Effector memory CD4-positive, alpha-beta T cell (primary cell): ENCODE data around the gene SH3RF3.

Experiments used
- DNase-seq, 3 donors: peaks; one replicate each; pipeline ENCODE4 v3.0.0-alpha.2; 2020
- H3K27ac ChIP-seq: 2 replicates; pipeline ENCODE4 v1.7.0; 2013; ENCODE audit warnings: mild to moderate bottlenecking, low read length, moderate library complexity; ENCODE audit not compliant: insufficient read depth, poor library complexity, severe bottlenecking
- H3K27me3 ChIP-seq: replicated peaks from 2 replicates; pipeline ENCODE4 v1.7.0; 2013; ENCODE audit warnings: mild to moderate bottlenecking, low read length; ENCODE audit not compliant: insufficient read depth, control insufficient read depth, poor library complexity, severe bottlenecking
- H3K36me3 ChIP-seq: 2 replicates; pipeline ENCODE4 v1.7.0; 2013; ENCODE audit warnings: mild to moderate bottlenecking, low read length, moderate library complexity; ENCODE audit not compliant: control insufficient read depth, insufficient read depth
- H3K4me1 ChIP-seq: 2 replicates; pipeline ENCODE4 v1.7.0; 2013; ENCODE audit warnings: low read length, mild to moderate bottlenecking; ENCODE audit not compliant: control insufficient read depth, insufficient read depth, poor library complexity, severe bottlenecking
- H3K4me3 ChIP-seq: 2 replicates; pipeline ENCODE4 v1.7.0; 2013; ENCODE audit warnings: low read length, low read depth, mild to moderate bottlenecking; ENCODE audit not compliant: insufficient read depth, poor library complexity, severe bottlenecking
- H3K9me3 ChIP-seq: 2 replicates; pipeline ENCODE4 v1.7.0; 2013; ENCODE audit warnings: mild to moderate bottlenecking, low read length, moderate library complexity; ENCODE audit not compliant: control insufficient read depth

The SH3RF3 gene

DNA sequence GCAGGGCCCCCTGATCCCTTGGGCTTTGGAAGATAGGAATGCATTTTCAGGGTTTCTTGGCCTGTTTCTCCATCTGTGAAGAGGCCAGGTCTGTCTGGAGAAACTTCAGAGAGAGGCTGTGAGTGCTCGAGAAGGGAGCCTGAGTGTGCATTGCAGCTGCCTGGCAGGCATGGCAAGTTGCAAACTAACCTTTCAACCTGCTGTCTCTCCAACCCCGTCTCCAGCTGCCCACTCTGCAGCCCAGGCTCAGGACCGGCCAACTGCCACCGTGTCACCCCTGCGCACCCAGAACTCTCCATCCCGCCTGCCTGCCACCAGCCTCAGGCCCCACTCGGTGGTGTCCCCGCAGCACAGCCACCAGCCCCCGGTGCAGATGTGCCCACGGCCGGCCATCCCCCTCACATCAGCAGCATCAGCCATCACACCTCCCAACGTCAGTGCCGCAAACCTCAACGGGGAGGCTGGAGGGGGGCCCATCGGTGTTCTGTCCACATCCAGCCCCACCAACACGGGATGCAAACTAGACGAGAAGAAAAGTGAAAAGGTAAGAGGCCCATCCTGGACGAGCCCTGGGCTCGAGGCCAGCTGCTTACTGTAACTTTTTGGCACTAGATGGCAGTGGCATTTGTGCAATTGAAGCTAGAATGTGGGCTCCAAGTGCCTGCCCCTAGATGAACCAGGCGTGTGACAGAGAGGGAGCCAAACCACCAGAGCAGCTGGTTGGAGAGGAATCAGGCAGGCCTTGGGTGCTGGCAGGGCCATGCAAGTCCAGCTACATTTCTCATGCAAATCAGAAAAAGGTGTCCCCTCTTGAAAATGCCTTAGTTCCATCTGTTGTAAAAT is 320.2 kb downstream of the SH3RF3 start:
- Histone ChIP-seq H3K4me1 (no peaks in the 10 kb centered on the region), H3K9me3 (no peaks in the 10 kb centered on the region), H3K27ac (no peak overlapping the region), H3K4me3 (no peak overlapping the region), H3K36me3 (no peaks in the 10 kb centered on the region), H3K27me3 (no peaks in the 10 kb centered on the region)
- no peak for DNase-seq

DNA sequence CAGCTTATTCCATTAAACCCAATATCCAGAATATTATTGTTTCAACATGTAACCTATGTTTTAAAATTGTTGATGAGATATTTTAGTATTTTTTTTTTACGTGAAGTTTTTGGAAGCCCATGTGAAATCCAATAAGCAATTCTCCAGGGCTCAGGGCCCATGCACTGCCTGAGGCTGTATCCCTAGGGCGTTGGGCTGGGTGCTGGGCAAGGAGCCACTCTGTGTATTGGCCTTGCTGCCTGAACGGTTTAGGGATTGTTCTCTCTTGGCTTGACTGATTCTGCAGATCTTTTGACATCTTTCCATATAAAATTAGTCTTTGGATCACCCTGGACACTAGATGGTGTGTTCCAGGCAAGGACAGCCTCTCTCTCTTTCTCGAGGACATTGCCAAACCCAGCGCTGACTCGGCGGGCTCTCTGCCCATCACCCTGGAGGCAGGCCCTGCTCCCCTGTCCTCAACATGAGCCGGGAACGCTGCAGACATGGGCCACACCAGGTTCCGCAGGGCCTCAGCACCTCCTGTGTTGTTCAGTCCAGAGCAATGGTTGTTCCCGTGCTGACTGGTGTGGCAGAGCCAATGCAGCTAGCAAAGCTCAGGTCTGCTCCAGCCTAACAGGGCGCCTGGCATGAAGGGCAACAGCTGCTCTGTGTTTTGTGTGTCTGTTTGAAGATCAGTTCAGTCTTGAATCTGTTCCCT is 321.7 kb downstream of the SH3RF3 start:
- no peaks in the 10 kb centered on the region for H3K4me1 ChIP-seq
- H3K9me3 ChIP-seq = no peaks in the 10 kb centered on the region
- no peak overlapping the region for H3K27ac ChIP-seq
- H3K27me3 ChIP-seq = no peaks in the 10 kb centered on the region
- H3K36me3 ChIP-seq = no peaks in the 10 kb centered on the region
- no peak for DNase-seq
- H3K4me3 ChIP-seq = no peak overlapping the region

DNA sequence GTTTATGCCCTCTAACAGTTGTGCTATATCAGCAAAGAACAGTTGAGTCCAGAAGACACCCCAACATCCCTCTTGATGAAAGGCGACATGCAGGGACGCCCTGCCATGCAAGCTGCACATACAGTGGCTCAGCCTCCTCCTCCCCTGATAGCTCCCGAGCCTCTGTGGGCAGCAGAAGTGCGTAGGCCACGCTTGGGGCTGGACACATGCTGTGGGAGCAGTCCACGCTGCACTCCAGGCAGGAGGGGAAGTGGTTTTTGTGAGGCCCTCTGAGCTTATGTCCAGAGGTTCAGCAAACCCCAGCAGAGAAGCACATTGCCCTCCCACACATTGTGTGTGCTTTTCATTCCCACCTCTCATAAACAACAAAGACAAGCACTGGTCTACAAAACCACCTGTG is 322.7 kb downstream of the SH3RF3 start:
- Histone ChIP-seq H3K27me3 (no peaks in the 10 kb centered on the region), H3K9me3 (no peaks in the 10 kb centered on the region), H3K4me1 (no peaks in the 10 kb centered on the region), H3K27ac (no peak overlapping the region), H3K36me3 (no peaks in the 10 kb centered on the region), H3K4me3 (no peak overlapping the region)
- DNase-seq = no peak

DNA sequence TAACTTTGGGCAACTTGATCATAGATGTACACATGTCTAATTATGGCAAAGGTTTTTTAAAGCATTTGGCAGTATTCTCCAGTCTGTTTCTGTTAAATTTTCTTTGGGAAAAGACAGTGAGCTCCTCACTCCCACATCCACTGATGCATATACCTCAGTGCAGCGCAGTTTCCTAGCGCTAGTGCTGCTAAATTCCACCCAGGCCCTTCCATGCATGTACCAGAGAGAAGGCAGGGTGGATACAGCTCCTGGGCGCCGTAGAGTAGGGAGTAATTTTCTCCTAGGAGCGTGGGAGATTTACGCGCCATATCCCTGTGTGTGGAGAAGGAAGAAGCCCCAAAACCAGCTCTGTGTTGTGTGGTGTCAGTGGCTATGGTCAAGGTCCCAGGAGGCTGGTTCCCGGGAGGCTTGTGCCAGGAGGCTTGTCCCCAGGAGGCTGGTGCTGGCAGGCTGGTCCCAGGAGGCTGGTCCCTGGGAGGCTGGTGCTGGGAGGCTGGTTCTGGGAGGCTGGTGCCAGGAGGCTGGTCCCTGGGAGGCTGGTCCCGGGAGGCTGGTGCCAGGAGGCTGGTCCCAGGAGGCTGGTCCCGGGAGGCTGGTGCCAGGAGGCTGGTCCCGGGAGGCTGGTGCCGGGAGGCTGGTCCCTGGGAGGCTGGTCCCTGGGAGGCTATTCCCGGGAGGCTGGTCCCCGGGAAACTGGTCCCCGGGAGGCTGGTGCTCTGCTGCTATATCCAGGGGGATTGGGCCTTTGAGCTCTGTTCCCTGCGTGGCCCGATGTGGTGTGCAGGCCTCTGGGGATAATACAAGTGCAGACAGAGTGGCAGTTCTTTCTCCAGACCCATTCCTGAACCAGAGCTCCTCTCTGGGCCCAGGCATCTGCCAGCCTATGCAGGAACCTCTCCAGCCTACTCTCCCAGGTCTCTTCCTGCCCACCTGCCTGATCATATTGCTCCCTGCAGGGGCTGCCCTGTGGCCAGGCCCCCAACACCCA is 323.6 kb downstream of the SH3RF3 start:
- no peaks in the 10 kb centered on the region for H3K36me3 ChIP-seq
- DNase-seq = no peak
- no peaks in the 10 kb centered on the region for H3K9me3 ChIP-seq
- no peak overlapping the region for H3K27ac ChIP-seq
- H3K4me3 ChIP-seq = no peak overlapping the region
- no peaks in the 10 kb centered on the region for H3K4me1 ChIP-seq
- H3K27me3 ChIP-seq = no peaks in the 10 kb centered on the region

DNA sequence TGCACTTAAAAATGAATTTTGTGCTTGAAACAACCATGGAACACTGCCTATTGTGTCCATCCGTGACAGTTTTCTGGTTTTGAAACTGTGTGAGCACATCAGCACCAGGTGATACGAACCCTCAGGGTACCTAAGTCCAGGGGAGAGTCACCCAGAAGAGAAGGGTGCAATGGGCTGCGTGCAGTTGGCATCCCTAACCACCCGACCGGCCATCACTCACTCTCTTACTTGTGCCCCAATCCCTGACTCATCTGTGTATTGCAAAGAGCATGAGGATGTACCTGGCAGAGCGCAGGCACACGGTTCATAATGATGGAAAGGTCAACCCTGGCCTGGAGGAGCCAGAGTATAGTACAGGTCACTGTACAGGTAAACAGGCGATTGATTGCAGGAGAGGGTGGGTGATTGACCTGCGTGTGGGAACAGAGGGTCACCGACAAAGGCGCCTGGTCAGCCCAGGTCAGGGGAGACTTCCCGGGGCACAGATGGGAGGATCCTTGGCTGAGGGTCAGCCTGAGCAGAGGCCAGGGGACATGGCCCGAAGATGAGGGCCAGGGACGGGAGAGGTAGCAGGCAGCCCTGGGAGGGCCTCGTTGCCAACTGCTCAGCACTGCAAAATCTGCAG is 324.5 kb downstream of the SH3RF3 start:
- DNase-seq = no peak
- H3K4me1 ChIP-seq = no peaks in the 10 kb centered on the region
- H3K4me3 ChIP-seq = no peak overlapping the region
- H3K9me3 ChIP-seq = no peaks in the 10 kb centered on the region
- H3K27me3 ChIP-seq = no peaks in the 10 kb centered on the region
- H3K27ac ChIP-seq = no peak overlapping the region
- no peaks in the 10 kb centered on the region for H3K36me3 ChIP-seq

DNA sequence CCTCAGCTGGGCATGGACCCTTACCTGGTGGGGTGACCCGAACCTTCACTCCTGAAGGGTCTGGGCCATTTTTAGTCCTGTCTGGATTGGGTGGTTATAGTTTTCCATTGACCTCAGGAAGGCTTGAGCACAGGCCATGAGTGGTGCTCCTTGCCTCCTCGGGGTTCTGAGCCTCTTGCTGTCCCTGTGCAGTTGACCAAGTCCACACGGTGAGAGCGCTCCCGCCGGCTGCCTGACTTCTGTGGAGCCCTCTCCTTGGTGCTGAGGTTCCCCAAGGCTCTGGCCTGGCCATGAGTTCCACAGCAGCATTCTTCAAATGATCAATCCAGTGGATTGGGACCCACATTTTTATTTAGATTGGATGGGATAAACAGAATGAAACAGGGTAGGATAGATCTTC is 325.3 kb downstream of the SH3RF3 start:
- no peaks in the 10 kb centered on the region for H3K36me3 ChIP-seq
- H3K27ac ChIP-seq = no peak overlapping the region
- H3K9me3 ChIP-seq = no peaks in the 10 kb centered on the region
- no peaks in the 10 kb centered on the region for H3K4me1 ChIP-seq
- no peak overlapping the region for H3K4me3 ChIP-seq
- no peaks in the 10 kb centered on the region for H3K27me3 ChIP-seq
- DNase-seq = no peak

DNA sequence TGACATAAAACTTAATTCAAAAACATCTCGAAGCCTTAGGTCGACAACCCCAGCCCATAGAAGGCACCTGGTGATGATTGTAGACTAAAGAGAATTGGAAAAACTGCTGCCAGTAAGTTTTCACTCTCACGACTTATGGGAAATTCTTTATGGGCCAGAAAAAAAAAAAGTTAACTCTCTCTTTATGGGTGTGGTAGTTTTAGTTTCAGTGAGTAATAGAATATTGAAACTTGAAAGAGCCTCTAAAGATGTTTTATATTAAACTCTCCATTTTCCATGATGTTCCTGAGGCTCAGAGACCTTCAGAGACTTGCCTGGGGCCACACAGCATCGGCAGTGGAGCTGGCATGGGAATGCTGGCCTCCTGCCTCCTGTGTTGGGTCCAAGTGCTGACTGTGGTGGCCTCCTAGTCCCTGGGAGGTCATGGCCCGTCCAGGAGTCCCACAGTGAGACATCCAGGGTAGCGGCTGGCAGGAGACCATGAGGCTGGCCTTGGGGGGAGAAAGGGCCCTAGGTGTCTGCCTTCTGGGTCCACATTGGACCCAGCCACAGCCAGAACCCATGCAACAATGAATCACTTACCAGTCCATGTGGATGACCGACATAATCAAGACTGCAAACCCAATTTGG is 325.9 kb downstream of the SH3RF3 start:
- H3K9me3 ChIP-seq = no peaks in the 10 kb centered on the region
- no peak for DNase-seq
- no peaks in the 10 kb centered on the region for H3K36me3 ChIP-seq
- no peaks in the 10 kb centered on the region for H3K27me3 ChIP-seq
- no peak overlapping the region for H3K4me3 ChIP-seq
- no peak overlapping the region for H3K27ac ChIP-seq
- H3K4me1 ChIP-seq = no peaks in the 10 kb centered on the region

DNA sequence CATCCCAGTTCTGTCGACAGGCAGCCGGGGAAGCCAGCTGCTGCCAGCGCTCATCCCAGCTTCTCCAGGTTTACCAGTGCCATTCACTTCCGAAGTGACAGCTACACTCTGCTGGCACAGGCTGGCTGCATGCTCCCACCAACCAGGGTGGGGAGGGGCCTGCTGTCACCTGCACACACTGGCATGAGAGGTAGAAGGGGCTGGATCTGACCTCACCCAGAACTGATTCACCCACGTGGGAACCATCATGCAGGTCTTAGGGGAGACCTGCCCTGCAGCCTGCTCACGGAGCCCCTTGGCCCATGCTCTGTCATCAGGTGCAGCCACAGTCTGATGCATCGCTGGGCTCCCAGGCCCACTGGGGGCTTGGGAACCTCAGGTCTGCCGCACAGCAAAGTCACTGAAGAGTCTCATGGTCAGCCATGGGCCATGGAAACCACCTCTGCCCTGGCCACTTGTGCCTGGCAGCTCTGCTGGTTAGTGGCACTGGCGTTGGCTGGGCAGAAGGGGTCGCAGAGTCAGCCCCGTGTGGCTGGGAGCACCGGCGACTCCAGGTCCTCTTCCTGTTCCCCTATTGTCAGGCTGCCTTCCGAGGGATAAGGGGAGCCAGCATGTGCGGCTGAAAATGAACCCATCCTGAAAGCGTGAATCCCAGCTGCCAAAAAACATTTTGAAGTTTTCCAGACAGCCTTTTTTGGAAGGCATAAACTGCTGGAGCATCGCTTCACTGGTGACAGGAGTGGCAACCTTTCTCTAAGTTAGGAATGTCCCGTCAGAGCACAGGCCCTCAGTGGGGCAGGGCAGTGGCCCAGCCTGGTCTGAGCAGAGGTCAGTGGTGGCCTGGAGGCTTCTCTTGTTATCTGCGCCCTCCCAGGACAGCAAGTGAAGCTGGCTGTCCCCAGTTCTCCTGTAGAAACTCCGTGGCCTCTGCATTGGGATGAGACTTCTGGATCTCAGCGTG is 327.0 kb downstream of the SH3RF3 start:
- no peaks in the 10 kb centered on the region for H3K9me3 ChIP-seq
- no peak overlapping the region for H3K4me3 ChIP-seq
- no peak for DNase-seq
- H3K4me1 ChIP-seq = no peaks in the 10 kb centered on the region
- H3K27ac ChIP-seq = no peak overlapping the region
- H3K27me3 ChIP-seq = no peaks in the 10 kb centered on the region
- no peaks in the 10 kb centered on the region for H3K36me3 ChIP-seq
